GM12878 (cell line): ENCODE measurements around the gene RSPH1. TPM values are rescaled to one million over a fixed set of nuclear protein-coding genes. Genes with fewer than 3 reads are reported as not detected.
A peak's percentile ranks its signal among the peaks of the same experiment; 100 is the strongest.

Experiments
- CBFB ChIP-seq: IDR thresholded peaks from 2 replicates; pipeline ENCODE4 v1.6.1; 2016; ENCODE audit warnings: antibody characterized with exemption, low read depth
- CHD4 ChIP-seq: fragments of 200-600 bp; sonication (generic); IDR thresholded peaks from 2 replicates; pipeline ENCODE4 v1.6.1; 2016; ENCODE audit warnings: mild to moderate bottlenecking
- CREM ChIP-seq: IDR thresholded peaks from 2 replicates; pipeline ENCODE4 v1.6.1; 2014; ENCODE audit warnings: antibody characterized with exemption, low read depth
- EGR1 ChIP-seq, 2 experiments: IDR thresholded peaks; 1 replicate in 1 of 2; 2 replicates in 1 of 2; pipeline ENCODE4 v1.6.1; 2011 to 2012; ENCODE audit warnings: low read depth in 2 of 2, low read length in 2 of 2, borderline replicate concordance in 1 of 2, mild to moderate bottlenecking in 1 of 2, moderate library complexity in 1 of 2
- EP300 ChIP-seq, 2 experiments: fragments of 150-350 bp in 1 of 2; IDR thresholded peaks; 2 replicates each; pipeline ENCODE4 v1.6.1; 2011 to 2012; ENCODE audit warnings: low read depth in 2 of 2, low read length in 2 of 2, borderline replicate concordance in 1 of 2, improper control_type of control experiment in 1 of 2, inconsistent platforms in 1 of 2; ENCODE audit not compliant: control insufficient read depth in 1 of 2
- ESRRA ChIP-seq: IDR thresholded peaks from 2 replicates; pipeline ENCODE4 v1.6.1; 2012; ENCODE audit warnings: mild to moderate bottlenecking, low read length, improper control_type of control experiment
- FOS ChIP-seq: IDR thresholded peaks from 3 replicates; pipeline ENCODE4 v1.6.1; 2011; ENCODE audit warnings: borderline replicate concordance; ENCODE audit not compliant: insufficient read length; ENCODE audit errors: extremely low read depth
- GABPA ChIP-seq: IDR thresholded peaks from 2 replicates; pipeline ENCODE4 v1.6.1; 2014; ENCODE audit warnings: antibody characterized with exemption, low read depth, mild to moderate bottlenecking, inconsistent platforms
- GATAD2B ChIP-seq: fragments of 450-650 bp; conservative IDR thresholded peaks from 2 replicates; pipeline ENCODE4 v1.6.1; 2017; ENCODE audit warnings: low read depth, mild to moderate bottlenecking, moderate library complexity
- HCFC1 ChIP-seq: fragments of 150-350 bp; IDR thresholded peaks from 2 replicates; pipeline ENCODE4 v1.6.1; 2014; ENCODE audit warnings: low read length
- HDAC6 ChIP-seq: fragments of 200-600 bp; sonication (generic); IDR thresholded peaks from one replicate; pipeline ENCODE4 v1.8.0; 2017; ENCODE audit warnings: antibody characterized with exemption; ENCODE audit not compliant: unreplicated experiment
- JUNB ChIP-seq: IDR thresholded peaks from 2 replicates; pipeline ENCODE4 v1.6.1; 2016; ENCODE audit warnings: antibody characterized with exemption, mild to moderate bottlenecking
- KLF5 ChIP-seq: fragments of 450-650 bp; IDR thresholded peaks from 2 replicates; pipeline ENCODE4 v1.6.1; 2014; ENCODE audit warnings: mild to moderate bottlenecking; ENCODE audit not compliant: partially characterized antibody
- PAX5 ChIP-seq: IDR thresholded peaks from 2 replicates; pipeline ENCODE4 v1.6.1; 2011; ENCODE audit warnings: low read depth, low read length, borderline replicate concordance
- POLR2AphosphoS5 ChIP-seq: IDR thresholded peaks from 2 replicates; pipeline ENCODE4 v1.6.1; 2011; ENCODE audit warnings: mild to moderate bottlenecking, low read length, inconsistent platforms
- RAD21 ChIP-seq: IDR thresholded peaks from 2 replicates; pipeline ENCODE4 v1.6.1; 2011; ENCODE audit warnings: mild to moderate bottlenecking, low read depth, low read length, moderate library complexity; ENCODE audit not compliant: insufficient read depth
- RBBP5 ChIP-seq: fragments of 200-600 bp; sonication (generic); conservative IDR thresholded peaks from 2 replicates; pipeline ENCODE4 v1.6.1; 2016
- RELA ChIP-seq: fragments of 450-650 bp; IDR thresholded peaks from 2 replicates; pipeline ENCODE4 v1.8.0; 2014; ENCODE audit warnings: borderline replicate concordance; ENCODE audit not compliant: partially characterized antibody
- RUNX3 ChIP-seq: IDR thresholded peaks from 2 replicates; pipeline ENCODE4 v1.6.1; 2012; ENCODE audit warnings: low read length, inconsistent platforms
- SKIL ChIP-seq: fragments of 450-650 bp; IDR thresholded peaks from 2 replicates; pipeline ENCODE4 v1.6.1; 2017; ENCODE audit warnings: mild to moderate bottlenecking, low read depth, inconsistent platforms; ENCODE audit not compliant: poor library complexity, severe bottlenecking
- STAT3 ChIP-seq: IDR thresholded peaks from 2 replicates; pipeline ENCODE4 v1.6.1; 2011; ENCODE audit warnings: low read depth, low read length, improper control_type of control experiment
- SUZ12 ChIP-seq: fragments of 200-600 bp; sonication (generic); IDR thresholded peaks from one replicate; pipeline ENCODE4 v1.6.1; 2018; ENCODE audit warnings: antibody characterized with exemption, mild to moderate bottlenecking; ENCODE audit not compliant: unreplicated experiment
- TBL1XR1 ChIP-seq: IDR thresholded peaks from 2 replicates; pipeline ENCODE4 v1.6.1; 2012; ENCODE audit warnings: low read depth, low read length, improper control_type of control experiment
- ZBTB11 ChIP-seq: fragments of 450-650 bp; formaldehyde crosslinking; IDR thresholded peaks from 2 replicates; pipeline ENCODE4 v1.5.0; 2022; ENCODE audit warnings: mild to moderate bottlenecking, missing genetic modification characterization
- ZSCAN29 ChIP-seq: fragments of 450-650 bp; IDR thresholded peaks from 2 replicates; pipeline ENCODE4 v1.6.1; 2017; ENCODE audit warnings: mild to moderate bottlenecking, moderate library complexity
- polyA plus RNA-seq, 11 experiments: library from polyadenylated mRNA; depleted of rRNA in 4 of 11; unstranded in 6 of 11; stranded (reverse) in 5 of 11; fragments of >200 nt; fragmentation: Nextera tagmentation in 4 of 11; fragmentation: Illumina TruSeq in 1 of 11; extraction: Ambion mirVana in 4 of 11; extraction: Trizol in 1 of 11; gene quantifications; 1 replicate in 1 of 11; 2 replicates in 10 of 11; pipeline versions ENCODE4 v1.2.1 to v1.2.3, GENCODE V29; 2011 to 2016; ENCODE audit warnings: inconsistent platforms in 2 of 11, missing spikeins in 2 of 11, low read depth in 1 of 11
- total RNA-seq, 4 experiments: library from RNA; depleted of rRNA in 3 of 4; stranded (reverse); fragments of >200 nt in 3 of 4; fragmentation: Illumina TruSeq in 1 of 4; extraction: Trizol in 1 of 4; gene quantifications; 2 replicates each; pipeline versions ENCODE4 v1.2.1 to v1.2.3, GENCODE V29; 2013 to 2021

RSPH1 gene
- total and polyA plus RNA-seq, 10 of the 15 experiments (the other 5 are each of a cell fraction or from before 2014, with no cell fraction given): 0.11 to 1.4 (median 0.38) TPM

- no peak for TF ChIP-seq SUZ12
- no peak for TF ChIP-seq CBFB
- TF ChIP-seq RELA: no peak
- no peak for TF ChIP-seq PAX5
- no peak for TF ChIP-seq HCFC1
- no peak for TF ChIP-seq ESRRA
- TF ChIP-seq KLF5: no peak
- no peak for TF ChIP-seq GATAD2B
- no peak for TF ChIP-seq ZSCAN29
- no peak for TF ChIP-seq CREM
- no peak for TF ChIP-seq ZBTB11 (CRISPR knock-in tag)
- no peak for TF ChIP-seq SKIL
- no peak for TF ChIP-seq JUNB
- no peak for TF ChIP-seq RUNX3
- no peak for TF ChIP-seq RBBP5
- no peak for TF ChIP-seq HDAC6
- TF ChIP-seq RAD21: no peak
- TF ChIP-seq STAT3: no peak
- no peak for TF ChIP-seq CHD4
- no peak for TF ChIP-seq FOS
- no peak for TF ChIP-seq TBL1XR1
- TF ChIP-seq EGR1 (IDR thresholded peaks at IDR 0.05; ENCODE audit: borderline replicate concordance in 1 of 2, low read depth in 2 of 2, low read length in 2 of 2): no peak
- TF ChIP-seq POLR2AphosphoS5: peak; percentile 62
- TF ChIP-seq GABPA: no peak
- no peak for TF ChIP-seq EP300 (IDR thresholded peaks at IDR 0.05; ENCODE audit: borderline replicate concordance in 1 of 2, control insufficient read depth in 1 of 2, low read depth in 2 of 2, low read length in 2 of 2)
Measured at GRCh38 chr21:42425591-42425990, 70.4 kb downstream of the RSPH1 start (continued).
